Activated CD4-positive, alpha-beta T cell treated with anti-CD3 and anti-CD28 coated beads, Interleukin-2, Interleukin-6, amounts not matched to agents 100 ng/mL and 50 ng/mL, durations not matched to agents 16 hours and 8 hours (primary cell): Measurements from ENCODE around the gene ARAF.

Source experiments
- DNase-seq: peaks from one replicate; pipeline ENCODE4 v3.0.0-alpha.2; 2020

ARAF gene

GRCh38 chrX:47564438-47565085, 3.6 kb downstream of the ARAF start:
- peak; percentile 29 for DNase-seq

- no peak for DNase-seq
Observed at GRCh38 chrX:47566841-47567240, 5.8 kb downstream of the ARAF start.

- DNase-seq: peak; percentile 41
Observed at GRCh38 chrX:47568656-47569295, 7.8 kb downstream of the ARAF start.

GRCh38 chrX:47570794-47571193, 9.8 kb downstream of the ARAF start:
- no peak for DNase-seq

- DNase-seq: no peak
Observed at GRCh38 chrX:47571215-47571614, 10.2 kb downstream of the ARAF start.

- DNase-seq: no peak
Observed at GRCh38 chrX:47571896-47572295, 10.9 kb downstream of the ARAF start.

- no peak for DNase-seq
Observed at GRCh38 chrX:47572773-47573340, 11.9 kb downstream of the ARAF start.

GRCh38 chrX:47573341-47574075, 12.5 kb downstream of the ARAF start:
- DNase-seq: no peak

- no peak for DNase-seq
Observed at GRCh38 chrX:47574076-47574546, 13.1 kb downstream of the ARAF start.

- no peak for DNase-seq
Observed at GRCh38 chrX:47574547-47575301, 13.7 kb downstream of the ARAF start.

GRCh38 chrX:47576021-47576898, 15.3 kb downstream of the ARAF start:
- no peak for DNase-seq

GRCh38 chrX:47577424-47577823, 16.4 kb downstream of the ARAF start:
- no peak for DNase-seq

- DNase-seq: no peak
Observed at GRCh38 chrX:47577901-47578300, 16.9 kb downstream of the ARAF start.

- no peak for DNase-seq
Observed at GRCh38 chrX:47578692-47579091, 17.7 kb downstream of the ARAF start.

GRCh38 chrX:47579537-47579936, 18.5 kb downstream of the ARAF start:
- DNase-seq: peak; percentile 78

- DNase-seq: peak; percentile 89
Observed at GRCh38 chrX:47581731-47582647, 21.0 kb downstream of the ARAF start, which contains the start of gene TIMP1. Gene TIMP1, plus strand, starts transcription at chrX:47582436. Its CDS starts 980 bp downstream, at chrX:47583416.

GRCh38 chrX:47583240-47583861, 22.3 kb downstream of the ARAF start:
- no peak for DNase-seq

GRCh38 chrX:47584714-47585113, 23.7 kb downstream of the ARAF start:
- DNase-seq: no peak

- DNase-seq: no peak
Observed at GRCh38 chrX:47585273-47585672, 24.3 kb downstream of the ARAF start.
